Stimulated activated CD8-positive, alpha-beta memory T cell treated with anti-CD3 and anti-CD28 coated beads, Interleukin-12 subunit alpha, Interleukin-12 subunit beta, amount 100 ng/mL, for 4 hours (primary cell): ENCODE results near the gene DNAH14.

Experiments used
- DNase-seq: peaks from one replicate; pipeline ENCODE4 v3.0.0-alpha.2; 2020; ENCODE audit warnings: low read depth

Gene DNAH14

DNA sequence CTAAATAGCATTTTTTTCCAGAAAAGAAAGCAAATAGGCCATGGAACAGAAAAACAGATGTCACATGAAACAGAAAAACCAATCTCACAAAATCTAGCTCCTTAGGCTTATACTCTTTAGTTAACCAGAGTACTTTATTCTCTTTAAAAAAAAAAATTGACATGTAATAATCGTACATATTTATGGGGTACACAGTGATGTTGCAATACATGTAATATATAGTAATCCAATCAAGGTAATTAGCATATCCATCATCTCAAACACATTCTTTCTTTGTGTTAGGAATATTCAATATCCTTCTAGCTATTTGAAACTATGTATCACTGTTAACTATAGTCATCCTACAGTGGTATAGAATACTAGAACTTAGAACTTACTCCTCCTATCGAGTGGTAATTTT is 478.3 kb downstream of the DNAH14 start:
- no peak for DNase-seq

DNA sequence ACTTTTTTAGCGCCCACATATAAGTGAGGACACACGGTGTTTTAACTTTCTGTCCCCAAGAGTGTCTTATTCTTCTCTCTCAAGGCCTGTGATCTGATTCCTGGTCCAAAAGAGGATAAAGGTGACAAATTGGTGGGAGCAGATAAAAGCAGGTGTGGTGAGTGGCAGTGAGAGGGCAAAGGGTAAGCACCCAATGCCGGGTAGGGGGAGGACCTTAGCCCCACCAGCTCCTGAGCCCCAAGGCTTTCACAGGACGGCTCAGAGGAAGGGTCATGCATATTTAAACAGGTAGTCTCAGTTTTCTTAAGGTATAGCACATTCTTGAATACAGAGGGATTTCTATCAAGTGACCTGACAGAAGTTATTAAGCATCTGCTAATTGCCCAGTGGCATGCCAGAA is 478.8 kb downstream of the DNAH14 start:
- no peak for DNase-seq

DNA sequence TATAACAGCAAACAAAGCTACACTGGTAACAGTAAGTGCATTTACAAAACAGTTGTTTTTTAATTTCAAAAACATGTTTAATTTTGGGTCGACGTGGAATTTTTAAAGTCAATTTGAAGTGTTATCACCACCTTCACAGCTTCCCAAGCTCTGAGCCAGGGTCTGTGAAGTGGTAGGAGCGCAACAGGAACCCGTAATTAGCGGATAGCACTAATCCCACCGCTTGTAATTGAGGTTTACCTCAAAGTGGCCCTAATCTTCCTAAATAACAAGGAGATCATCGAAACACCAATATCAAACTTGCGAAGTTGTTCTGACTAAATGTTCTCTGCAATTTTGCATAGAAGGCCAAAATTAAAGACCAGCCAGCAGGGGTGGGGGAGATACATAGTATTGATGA is 479.6 kb downstream of the DNAH14 start:
- no peak for DNase-seq

DNA sequence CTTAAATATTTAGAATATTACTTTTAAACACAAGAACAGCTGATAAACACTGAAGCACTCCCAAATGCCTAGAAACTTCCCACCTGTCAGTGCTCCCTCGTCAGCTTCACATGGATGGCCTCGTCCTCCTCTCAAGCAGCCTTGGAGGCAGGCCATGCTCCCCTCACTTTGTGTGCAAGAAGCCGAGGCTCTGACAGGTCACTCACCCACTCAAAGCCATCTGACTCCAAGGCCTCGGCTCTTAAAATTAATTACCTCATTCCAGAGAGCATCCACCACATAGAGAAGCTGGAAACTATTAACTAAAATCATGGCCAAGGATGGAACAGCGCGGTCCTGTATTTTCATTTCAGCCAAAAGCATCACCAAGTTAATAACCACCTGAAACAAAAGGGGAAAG is 480.6 kb downstream of the DNAH14 start:
- no peak for DNase-seq

DNA sequence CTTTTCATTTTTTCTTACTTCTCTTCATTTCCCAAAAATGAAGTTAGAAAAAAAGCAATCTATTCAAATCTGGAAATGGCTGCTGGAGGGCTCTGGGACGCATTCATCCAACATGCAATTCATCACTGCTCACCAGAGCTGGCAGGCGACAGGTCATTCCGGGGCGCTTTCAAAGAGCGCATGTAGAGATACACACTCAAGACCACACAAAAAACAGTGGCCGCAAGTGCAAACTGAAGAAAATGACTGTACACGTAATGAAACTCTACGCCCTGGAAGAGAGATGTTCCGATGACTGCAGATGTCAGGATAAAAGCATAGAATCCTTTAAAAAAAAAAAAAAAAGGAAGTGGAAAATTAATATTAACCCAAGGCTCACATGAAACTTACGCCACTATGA is 482.8 kb downstream of the DNAH14 start:
- DNase-seq, result no peak

DNA sequence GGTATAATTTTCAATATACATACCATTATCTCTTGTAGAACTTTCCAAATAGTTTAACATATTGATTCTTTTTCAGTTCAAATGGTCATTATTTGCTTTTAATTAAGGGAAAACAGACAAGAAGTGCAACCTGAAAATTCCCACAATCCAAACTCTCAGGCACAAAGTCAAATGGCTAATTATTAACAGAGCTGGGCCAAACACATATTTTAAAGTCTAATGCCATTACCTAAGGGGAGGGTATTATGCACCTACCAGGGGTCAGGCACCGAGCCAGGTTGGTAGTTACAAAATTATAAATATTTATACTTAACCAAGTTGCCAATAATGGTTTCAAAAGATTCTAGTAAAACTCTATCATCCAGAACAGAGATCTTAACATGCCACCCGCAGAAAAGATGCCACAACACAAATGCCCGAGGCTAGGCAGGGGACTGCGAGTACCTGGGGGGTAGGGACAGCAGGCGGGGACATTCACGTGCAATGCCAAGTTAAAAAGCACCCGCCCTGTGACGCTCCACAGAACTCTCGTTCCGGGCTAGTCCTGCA is 483.4 kb downstream of the DNAH14 start:
- no peak for DNase-seq

DNA sequence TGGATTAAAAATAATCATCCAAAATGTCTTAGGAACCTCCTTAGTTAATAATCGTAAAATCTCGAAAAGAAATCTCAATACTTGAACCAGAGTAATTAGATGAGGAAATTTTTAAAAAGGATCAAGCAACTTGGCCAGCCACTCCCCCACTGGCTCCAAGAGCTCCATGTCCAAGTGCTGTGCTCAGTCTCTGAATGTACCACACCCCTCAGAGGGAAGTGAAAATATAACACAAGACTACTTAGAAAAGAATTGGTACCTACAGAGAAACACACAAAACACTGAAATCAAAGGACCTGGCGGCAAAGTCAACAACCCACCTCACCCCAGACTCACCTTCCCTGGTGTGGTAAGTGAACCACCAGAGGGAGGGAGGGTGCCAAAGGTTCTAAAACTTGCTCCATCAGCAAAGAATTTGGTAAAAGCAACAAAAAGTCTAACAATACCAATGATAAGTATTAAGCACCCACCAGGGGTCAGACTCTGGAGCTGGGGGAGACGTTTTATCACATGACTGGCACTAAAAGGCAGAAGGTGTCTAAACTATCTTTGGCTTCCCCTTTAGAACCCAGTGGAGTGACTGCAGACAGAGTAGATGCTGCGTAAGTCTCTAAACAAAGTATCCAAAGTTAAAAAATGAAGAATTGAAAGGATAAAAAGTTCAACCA is 484.4 kb downstream of the DNAH14 start:
- DNase-seq, result no peak

DNA sequence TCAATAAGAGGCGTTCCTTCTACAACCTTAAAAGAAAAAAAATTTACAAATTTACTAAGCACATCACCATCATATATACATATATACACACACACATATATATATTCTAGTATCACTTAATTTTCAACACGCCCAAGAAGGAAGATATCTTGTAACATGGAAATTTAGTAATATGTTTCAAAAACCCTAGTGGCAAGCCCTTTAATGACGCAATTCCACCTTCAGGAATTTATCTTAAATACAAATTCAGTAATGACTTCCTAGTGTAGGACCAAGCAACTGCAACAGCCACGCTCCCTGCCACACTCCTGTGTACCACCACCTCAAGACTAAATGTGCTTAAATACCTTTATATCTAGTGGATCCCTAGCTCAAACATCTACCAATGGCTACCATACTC is 485.8 kb downstream of the DNAH14 start:
- no peak for DNase-seq

DNA sequence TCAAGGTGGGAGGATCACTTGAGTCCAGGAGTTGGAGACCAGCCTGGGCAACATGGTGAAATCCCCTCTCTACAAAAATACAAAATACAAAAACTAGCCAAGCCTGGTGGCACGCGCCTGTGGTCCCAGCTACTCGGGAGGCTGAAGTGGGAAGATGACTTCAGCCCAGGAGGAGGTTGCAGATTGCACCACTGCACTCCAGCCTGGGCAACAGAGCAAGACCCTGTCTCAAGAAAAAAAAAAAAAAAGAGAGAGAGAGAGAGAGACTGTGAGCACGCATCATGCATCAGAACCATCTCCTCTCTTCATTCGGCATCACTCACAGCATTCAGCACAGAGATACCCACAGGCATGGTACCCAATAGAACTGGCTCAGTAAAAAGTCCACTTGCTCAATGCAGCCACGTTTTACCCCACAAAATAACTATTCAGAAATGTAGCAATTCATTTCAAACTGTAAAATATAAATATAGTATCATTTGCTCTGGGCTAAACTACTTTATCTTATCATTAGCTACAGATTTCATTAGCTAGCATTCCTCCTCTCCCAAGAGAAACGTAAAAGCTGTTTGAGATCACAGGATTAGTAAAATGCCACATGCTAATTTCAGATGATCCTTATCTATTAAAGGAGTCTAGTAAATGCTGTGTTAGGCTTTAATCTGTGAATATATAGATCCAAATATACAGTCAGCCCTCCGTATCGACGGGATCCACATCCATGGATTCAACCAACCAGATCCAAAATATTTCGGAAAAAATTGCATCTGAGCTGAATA is 486.7 kb downstream of the DNAH14 start:
- no peak for DNase-seq

DNA sequence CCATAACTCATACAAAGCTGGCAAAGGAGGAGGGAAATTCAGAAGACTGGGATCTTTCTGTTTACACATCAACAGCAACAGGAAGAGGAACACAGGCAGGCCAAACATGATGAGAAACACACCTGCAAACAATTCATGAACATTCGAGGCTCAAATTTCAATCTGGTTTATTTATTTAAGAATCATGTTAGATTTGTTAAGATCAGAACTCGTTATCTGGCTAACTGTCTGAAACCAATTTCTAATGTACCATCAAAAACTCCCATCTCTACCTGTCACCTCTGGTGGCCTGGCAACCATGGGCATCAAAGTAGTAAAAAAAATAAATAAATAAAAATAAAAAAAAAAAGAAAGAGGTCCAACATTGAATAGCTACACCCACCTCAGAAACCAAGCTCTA is 488.6 kb downstream of the DNAH14 start:
- DNase-seq, result no peak

DNA sequence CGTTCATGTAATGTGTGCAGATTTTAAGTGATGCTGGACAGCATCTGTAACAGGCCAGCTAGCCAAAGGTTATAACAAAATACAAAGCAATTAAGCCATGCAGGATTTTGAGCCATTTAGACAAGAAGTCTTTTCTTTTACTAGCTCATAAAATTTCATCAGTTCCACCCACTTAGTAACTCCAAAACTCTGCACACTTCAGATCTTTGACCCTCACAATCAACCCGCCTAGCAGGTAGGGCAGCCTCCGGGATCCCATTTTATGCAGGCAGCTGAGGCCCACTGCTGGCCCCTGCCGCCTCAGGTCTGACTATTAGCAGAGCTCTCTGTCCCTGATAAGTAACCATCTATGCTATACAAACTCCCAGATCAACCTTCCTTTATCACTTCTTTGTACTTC is 489.1 kb downstream of the DNAH14 start:
- no peak for DNase-seq

DNA sequence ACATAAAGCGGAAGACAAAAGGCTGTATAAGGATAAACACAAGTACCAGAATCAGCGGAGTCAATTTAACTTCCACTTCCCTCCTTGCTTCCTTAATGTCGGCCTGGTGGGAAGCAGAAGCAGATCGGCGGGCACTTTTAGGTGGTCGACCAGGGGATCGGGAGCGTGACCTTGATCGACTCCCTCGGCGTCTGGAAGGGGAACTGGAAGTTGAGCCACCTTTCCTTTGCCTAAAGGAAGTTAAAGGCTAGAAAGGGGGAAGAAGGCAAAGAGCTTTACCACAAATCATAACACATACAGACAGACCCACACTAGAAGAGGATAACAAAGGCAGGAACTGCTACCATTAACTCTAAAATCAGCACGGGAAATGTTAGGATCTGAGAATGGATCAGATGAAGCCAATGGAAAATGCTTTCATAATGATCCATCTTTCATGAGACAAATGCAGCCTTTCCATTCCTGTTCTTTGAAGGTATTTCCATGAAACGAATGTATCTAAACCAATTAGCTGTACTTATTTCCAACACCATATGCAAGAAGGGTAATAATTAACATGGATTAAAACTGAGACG is 492.6 kb downstream of the DNAH14 start:
- DNase-seq, result no peak

DNA sequence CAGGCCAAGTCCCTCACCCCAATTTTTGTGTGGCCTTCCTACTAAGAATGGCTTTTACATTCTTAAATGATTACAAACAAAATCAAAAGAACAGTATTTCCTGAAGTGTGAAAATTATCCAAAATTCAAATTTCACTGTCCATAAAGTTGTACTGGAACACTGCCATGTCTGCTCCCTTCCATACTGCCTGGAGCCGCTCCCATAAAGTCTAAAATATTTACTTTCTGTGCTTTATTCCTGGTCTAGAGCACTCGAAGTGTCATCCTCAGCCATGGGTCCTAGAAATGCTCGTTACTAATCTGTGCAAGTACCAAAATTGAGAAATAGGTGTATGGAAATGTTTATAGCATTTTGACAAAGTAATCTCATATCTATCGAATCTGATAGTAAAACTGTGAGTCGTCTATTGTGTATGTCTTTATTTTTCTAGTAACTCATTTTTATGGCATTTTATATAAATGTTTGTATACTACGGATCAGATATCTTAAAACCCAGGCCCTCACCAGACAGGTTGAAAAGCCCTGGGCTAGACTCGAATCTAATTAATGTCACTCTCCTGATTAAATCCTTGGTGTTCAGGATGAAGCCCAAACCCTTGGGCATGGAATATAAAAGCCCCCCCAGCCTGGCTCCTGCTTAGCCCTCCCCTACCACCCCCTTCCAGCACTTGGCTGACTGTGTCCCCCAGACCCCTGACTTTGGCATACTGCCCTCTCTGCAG is 493.5 kb downstream of the DNAH14 start:
- DNase-seq, result no peak

DNA sequence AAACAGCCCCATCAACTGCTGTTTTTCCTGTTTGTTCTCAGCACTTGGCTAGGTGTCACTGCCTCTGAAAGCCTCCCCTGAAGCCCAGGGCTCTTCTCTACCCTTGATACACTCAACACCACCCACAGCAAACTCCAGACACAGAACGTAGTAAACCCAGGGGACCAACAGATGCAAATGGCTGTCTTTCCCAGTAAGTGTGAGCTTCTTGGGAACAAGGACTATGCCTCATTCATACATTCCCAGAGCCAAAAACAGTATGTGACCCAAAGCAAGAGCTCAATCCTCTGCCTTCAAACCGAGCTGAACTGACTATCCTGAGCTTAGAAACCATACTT is 494.0 kb downstream of the DNAH14 start:
- no peak for DNase-seq

DNA sequence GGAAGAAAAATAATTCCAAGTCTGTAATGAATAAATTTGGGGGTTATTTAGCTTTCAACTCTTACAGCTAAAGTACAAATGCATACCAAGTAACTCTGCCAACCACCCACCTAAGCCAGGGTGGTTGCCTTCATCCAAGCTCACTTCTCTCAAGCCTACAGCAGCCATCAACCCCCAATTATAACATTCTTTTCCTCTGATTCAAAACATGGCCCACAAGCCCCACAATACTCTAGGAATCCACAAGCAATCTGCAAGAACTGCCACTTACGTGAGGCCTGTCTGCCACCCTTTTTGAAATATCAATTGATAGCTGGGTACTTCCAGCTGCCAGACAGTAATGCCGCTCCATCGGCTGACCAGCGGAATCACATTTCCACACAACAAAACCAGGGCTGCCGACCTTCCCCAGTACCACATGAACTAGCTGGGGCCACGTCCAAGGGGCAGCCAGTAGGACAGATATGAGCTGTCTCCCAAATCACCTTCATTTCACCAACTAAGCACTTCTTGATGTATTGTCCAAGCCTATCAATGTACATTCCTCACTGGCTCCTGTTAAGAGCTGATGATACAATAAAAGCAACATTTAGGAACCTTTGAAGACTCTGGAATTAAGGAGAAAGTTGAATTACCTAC is 495.2 kb downstream of the DNAH14 start:
- DNase-seq, result no peak

DNA sequence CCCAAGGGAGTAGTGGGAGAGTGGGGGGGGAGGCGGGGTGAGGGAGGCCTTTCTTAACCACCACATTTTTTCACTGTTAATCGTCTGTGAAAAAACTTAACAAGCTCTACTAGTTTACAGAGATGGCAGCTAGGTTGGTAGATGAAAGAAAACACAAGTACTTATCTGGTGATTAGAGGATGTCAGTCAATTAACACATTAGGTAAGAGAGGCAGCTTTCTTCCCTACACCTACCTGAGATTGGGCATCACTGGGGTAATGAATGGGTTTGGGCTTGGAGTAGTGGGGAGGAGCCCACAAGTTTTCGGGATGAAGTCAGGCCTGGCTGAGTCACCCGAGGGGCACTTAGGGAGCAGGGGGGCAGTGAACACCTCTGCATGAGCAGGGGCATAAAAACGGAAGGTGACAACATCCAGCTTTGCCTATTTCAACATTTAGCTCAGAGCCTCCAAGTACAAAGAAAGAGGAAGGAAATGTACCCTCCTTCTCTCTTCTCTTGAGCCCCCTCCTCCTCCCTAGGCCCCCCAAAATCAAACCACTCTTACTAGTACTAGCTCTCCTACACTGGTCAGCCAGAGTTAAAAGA is 495.8 kb downstream of the DNAH14 start:
- DNase-seq, result no peak

DNA sequence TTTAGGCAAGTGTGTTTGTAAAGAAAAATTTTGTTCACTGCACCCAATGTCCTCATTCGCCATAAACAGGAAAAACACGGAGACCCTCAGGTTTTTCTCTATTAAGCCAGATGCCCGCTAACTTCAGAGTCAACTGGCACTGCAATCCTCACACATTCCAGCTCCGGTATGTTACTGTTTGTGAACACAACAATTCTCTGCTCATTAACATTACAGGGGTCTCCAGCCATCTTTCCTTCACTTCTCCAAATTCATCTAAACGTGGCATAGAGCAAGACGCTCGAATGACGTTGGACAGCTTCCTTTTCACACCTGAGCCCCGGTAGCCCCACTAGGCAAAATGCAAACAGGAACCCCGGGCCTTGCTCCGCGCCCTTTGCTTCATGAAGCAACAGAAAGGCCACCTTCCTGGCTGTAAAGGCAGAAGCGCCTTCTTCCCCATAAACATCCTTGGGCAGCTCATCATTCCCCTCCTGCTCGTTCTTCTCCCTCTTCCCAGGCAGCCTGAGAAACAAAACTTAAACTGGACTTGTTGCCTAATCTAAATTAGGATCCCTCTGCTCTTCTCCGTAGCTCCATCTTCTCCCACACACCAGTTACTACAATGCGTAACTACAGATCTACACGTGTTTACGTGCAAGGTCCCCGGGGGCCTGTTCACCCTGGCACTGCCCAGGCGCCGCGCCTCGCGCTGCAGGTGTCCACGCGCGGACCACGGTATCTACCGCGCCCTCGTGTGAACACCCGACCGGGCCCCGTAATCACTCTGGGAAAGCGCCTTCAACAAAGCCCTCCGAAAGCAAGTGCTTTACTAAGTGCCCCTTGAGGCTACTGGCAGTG is 497.1 kb downstream of the DNAH14 start:
- no peak for DNase-seq

DNA sequence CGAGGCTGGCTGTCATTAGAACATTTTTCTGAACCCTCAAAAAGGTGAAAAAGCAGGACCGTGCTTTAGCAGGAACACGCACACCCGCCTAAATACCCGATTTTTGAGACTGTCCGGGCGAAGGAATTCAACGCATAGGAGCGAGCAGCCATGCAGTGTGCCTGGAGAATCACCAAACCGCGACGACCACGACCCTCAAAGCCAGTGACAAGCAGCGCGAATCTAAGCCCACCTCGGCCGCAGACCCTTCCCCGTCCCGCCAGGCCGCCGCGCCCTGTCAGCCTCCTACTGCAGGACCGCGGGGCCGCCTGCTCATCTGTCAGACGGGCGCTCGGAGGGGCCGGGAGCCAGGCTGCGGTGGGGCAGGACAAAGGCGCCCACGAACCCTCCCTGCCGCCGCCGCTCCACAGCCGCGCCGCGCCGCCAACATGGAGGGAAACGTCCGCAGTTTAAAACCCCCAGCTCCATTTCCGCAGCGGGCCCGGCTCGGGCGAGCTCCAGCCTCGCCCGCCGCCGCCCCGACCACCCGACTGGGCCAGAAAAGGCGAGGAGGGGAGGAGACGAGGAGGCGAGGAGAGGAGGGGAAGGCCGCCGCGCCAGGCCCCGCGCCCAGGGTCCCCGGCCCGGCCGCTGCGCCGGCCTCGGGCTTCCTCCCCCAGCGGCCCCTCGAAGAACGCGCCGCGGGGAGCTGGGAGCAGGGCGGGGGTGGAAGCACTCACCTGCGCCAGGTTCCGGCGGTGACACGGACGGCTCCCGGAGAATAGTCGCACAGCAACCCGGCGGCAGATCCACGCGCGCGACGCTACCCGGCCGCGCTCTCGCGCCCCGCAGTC is 498.0 kb downstream of the DNAH14 start, which contains the start of gene LBR:
TSS of gene LBR (minus strand) at position 804 of the 833 bp plus-strand sequence. CDS start 3,963 bp downstream, outside the sequence.
- no peak for DNase-seq

DNA sequence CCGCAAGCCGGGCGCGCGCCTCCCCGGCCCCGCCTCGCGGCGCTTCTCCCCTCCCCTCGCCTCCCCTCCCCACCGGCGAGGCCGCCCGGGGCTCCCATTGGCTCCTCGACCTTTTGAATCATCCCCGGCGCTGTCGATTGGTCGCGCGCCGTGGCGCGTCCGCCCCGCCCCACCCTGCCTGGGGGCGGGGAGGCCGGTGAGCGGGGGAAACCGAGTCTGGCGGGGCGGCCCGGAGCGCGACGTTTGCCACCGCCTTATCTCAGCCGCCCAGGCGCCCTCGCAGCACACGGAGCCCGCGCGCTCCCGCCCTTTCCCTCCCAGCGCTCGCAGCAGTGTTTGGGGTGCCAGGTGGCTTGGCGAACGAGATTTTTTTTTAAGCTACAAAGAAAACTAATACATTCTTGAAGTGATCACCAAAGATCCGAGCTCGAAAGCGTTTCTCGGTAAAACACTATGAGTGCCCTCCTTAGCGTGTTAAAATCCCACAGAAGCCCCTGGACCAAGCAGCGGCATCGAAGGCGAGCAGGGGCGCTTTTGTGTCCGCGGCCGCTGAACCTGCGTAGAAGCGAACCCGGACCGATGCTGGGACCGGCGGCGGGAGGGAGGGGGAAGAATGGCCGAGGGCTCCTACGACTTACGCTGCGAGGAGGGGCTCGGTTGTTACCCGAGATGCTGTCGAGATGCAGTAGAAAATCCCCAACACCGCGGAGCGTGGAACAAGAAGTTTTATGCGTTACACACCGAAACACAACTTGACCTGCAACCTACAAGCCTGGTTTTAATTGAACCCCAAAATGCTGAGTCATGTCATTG is 498.8 kb downstream of the DNAH14 start:
- peak; percentile 90 for DNase-seq
